H1 (cell line): ENCODE results near the gene HSD17B1. TPM values are rescaled to one million over a fixed set of nuclear protein-coding genes. Genes with fewer than 3 reads are reported as not detected.

Source experiments
- CHD1 ChIP-seq: IDR thresholded peaks from 2 replicates; pipeline ENCODE4 v1.6.1; 2012; ENCODE audit warnings: low read depth, low read length, improper control_type of control experiment
- PHF8 ChIP-seq: fragments of 200-600 bp; sonication (generic); conservative IDR thresholded peaks from 2 replicates; pipeline ENCODE4 v1.7.1; 2012; ENCODE audit warnings: low read depth, mild to moderate bottlenecking, inconsistent platforms, low read length, moderate library complexity
- polyA plus RNA-seq, 7 experiments: library from polyadenylated mRNA; depleted of rRNA in 3 of 7; stranded (reverse) in 5 of 7; unstranded in 2 of 7; fragments of >200 nt in 5 of 7; fragments of 200-250 nt in 2 of 7; gene quantifications; 1 replicate in 5 of 7; 2 replicates in 1 of 7; 4 replicates in 1 of 7; pipeline versions ENCODE4 v1.2.1 to v1.2.3, GENCODE V29; 2011 to 2013; ENCODE audit warnings: missing spikeins in 2 of 7, mixed read lengths in 2 of 7
- total RNA-seq: library from RNA; stranded (reverse); fragmentation: NEBNext Ultra II Directional; extraction: Animal tissue kit (Norgen Biotek cat#: 25700); gene quantifications from 2 replicates; pipeline ENCODE4 v1.2.1, GENCODE V29; 2021

Gene HSD17B1
- total and polyA plus RNA-seq, 2 of the 8 experiments (the other 6 are each of a cell fraction or from before 2014, with no cell fraction given), result 0.88 to 1.0 TPM

GRCh38 chr17:42548993-42549755, 3.5 kb upstream of the HSD17B1 start (continued):
- TF ChIP-seq PHF8 (no peak), CHD1 (no peak)
